ENCODE results near the gene TMEM131L.

DNA sequence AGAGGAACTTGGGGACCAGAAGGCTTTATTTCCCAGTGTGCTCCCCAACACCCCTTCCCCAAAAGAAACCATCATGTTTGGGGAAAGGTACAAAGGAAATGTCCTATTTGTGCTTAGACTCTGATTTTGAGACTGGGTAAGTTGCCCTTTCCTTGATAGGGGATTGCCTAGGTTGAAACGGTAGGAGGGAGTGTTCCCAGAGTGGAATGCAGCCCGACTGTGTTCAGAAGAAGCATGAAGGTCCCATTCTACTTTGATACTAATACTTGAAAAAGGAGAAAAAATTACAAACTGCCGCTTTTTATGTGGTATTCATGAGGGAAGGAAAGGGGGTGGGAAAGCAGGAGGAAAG is 32.4 kb upstream of the TMEM131L start:
- TF ChIP-seq CTCF (IDR thresholded peaks at IDR 0.05) = no peak
- TF ChIP-seq EP300 (IDR thresholded peaks at IDR 0.05) = no peak
- no peak for TF ChIP-seq POLR2A (IDR thresholded peaks at IDR 0.05)
- TF ChIP-seq POLR2AphosphoS5 (IDR thresholded peaks at IDR 0.05) = no peak
